HCT116 (cell line): ENCODE data around the gene SMAD9. TPM values are rescaled to one million over a fixed set of nuclear protein-coding genes. Genes with fewer than 3 reads are reported as not detected.

Experiments used
- ATAC-seq: fragments of 200-7000 bp; cut with Tn5 transposase; 2 replicates; pipeline ENCODE4 v1.9.1; 2020; ENCODE audit warnings: mild to moderate bottlenecking, moderate library complexity
- BruUV-seq: library from RNA; stranded (reverse); fragments of 400-500 nt; replicated peaks from 2 replicates; lab custom pipeline; 2021; lab: Mats Ljungman, UMichigan
- CTCF ChIA-PET: fragments of 300-600 bp; sonication (Branson Sonifier 250); formaldehyde crosslinking; loops from one replicate; lab custom pipeline; 2021; ENCODE audit warnings: antibody characterized with exemption; lab: Charles Lee
- POLR2A ChIA-PET: fragments of 300-600, 350-600 bp; sonication (Branson Sonifier 250); formaldehyde crosslinking; loops from one replicate; lab custom pipeline; 2021; ENCODE audit warnings: antibody characterized with exemption; lab: Charles Lee
- RAD21 ChIA-PET, 2 experiments: fragments of 300-600 bp; sonication (Branson Sonifier 250); formaldehyde crosslinking; loops; one replicate each; lab custom pipeline; 2023; ENCODE audit warnings: low total read pairs in 2 of 2; ENCODE audit not compliant: uncharacterized antibody in 2 of 2, unreplicated experiment in 2 of 2, low non-redundant PET in 1 of 2; lab: Charles Lee
- DNase-seq: peaks from one replicate; pipeline ENCODE4 v3.0.0-alpha.2; 2010; ENCODE audit warnings: low read depth, low spot score
- H2AFZ ChIP-seq: fragments of 200-600 bp; shearing (Covaris generic), sonication (generic); 2 replicates; pipeline ENCODE4 v1.6.1; 2017; ENCODE audit warnings: low read depth, mixed run types, mixed read lengths, antibody characterized with exemption, low read length; ENCODE audit not compliant: poor library complexity, severe bottlenecking
- H3K27ac ChIP-seq: 2 replicates; pipeline ENCODE4 v1.5.1; 2012; ENCODE audit warnings: low read depth, low read length
- H3K27me3 ChIP-seq: fragments of 200-600 bp; sonication (generic); 2 replicates; pipeline ENCODE4 v1.6.1; 2016; ENCODE audit warnings: mixed run types, low read length, mixed read lengths; ENCODE audit not compliant: insufficient read depth
- H3K36me3 ChIP-seq, 2 experiments: fragments of 200-500 bp in 1 of 2; fragments of 200-600 bp in 1 of 2; sonication (Bioruptor generic) in 1 of 2; sonication (generic) in 1 of 2; 2 replicates each; pipeline versions ENCODE4 v1.5.1 to v1.6.1; 2014 to 2016; ENCODE audit warnings: low read length in 2 of 2, inconsistent platforms in 1 of 2, mixed read lengths in 1 of 2, mixed run types in 1 of 2; ENCODE audit not compliant: insufficient read depth in 2 of 2, control insufficient read depth in 1 of 2
- H3K4me1 ChIP-seq, 2 experiments: fragments of 200-600 bp in 1 of 2; sonication (generic) in 1 of 2; 2 replicates each; pipeline versions ENCODE4 v1.5.1 to v1.6.1; 2012 to 2017; ENCODE audit warnings: low read length in 2 of 2, inconsistent platforms in 1 of 2, mild to moderate bottlenecking in 1 of 2, mixed read lengths in 1 of 2, mixed run types in 1 of 2, moderate library complexity in 1 of 2; ENCODE audit not compliant: insufficient read depth in 2 of 2, control insufficient read depth in 1 of 2
- H3K4me2 ChIP-seq: fragments of 200-600 bp; sonication (generic); 2 replicates; pipeline ENCODE4 v1.6.1; 2017; ENCODE audit warnings: mixed run types, low read length, mixed read lengths
- H3K4me3 ChIP-seq, 2 experiments: fragments of 200-600 bp in 1 of 2; sonication (generic) in 1 of 2; replicated peaks in 1 of 2; 2 replicates each; pipeline ENCODE4 v1.5.1; 2011 to 2016; ENCODE audit warnings: low read length in 2 of 2, control low read depth in 1 of 2, low read depth in 1 of 2, mild to moderate bottlenecking in 1 of 2, mixed read lengths in 1 of 2, mixed run types in 1 of 2
- H3K79me2 ChIP-seq: fragments of 200-600 bp; sonication (generic); 2 replicates; pipeline ENCODE4 v1.6.1; 2017; ENCODE audit warnings: mild to moderate bottlenecking, mixed run types, low read length, moderate library complexity, mixed read lengths; ENCODE audit not compliant: insufficient read depth
- H3K9ac ChIP-seq: fragments of 200-600 bp; sonication (generic); 2 replicates; pipeline ENCODE4 v1.6.1; 2016; ENCODE audit warnings: low read length, mixed read lengths
- H3K9me2 ChIP-seq: fragments of 200-600 bp; sonication (generic), shearing (Covaris generic); 2 replicates; pipeline ENCODE4 v1.6.1; 2017; ENCODE audit warnings: mixed run types, mild to moderate bottlenecking, moderate library complexity; ENCODE audit not compliant: insufficient read depth
- H3K9me3 ChIP-seq, 2 experiments: fragments of 200-500 bp in 1 of 2; fragments of 200-600 bp in 1 of 2; sonication (Bioruptor generic) in 1 of 2; sonication (generic) in 1 of 2; 2 replicates each; pipeline ENCODE4 v1.6.1; 2014 to 2017; ENCODE audit warnings: low read length in 2 of 2, mixed read lengths in 2 of 2, inconsistent platforms in 1 of 2, low read depth in 1 of 2, mild to moderate bottlenecking in 1 of 2, mixed run types in 1 of 2, moderate library complexity in 1 of 2; ENCODE audit not compliant: control insufficient read depth in 1 of 2, insufficient read depth in 1 of 2
- H4K20me1 ChIP-seq: fragments of 200-600 bp; sonication (generic), shearing (Covaris generic); 2 replicates; pipeline ENCODE4 v1.6.1; 2017; ENCODE audit warnings: mixed run types, mild to moderate bottlenecking, moderate library complexity; ENCODE audit not compliant: insufficient read depth
- CBX3 ChIP-seq: IDR thresholded peaks from 2 replicates; pipeline ENCODE4 v1.6.1; 2012; ENCODE audit warnings: low read depth
- CEBPB ChIP-seq: IDR thresholded peaks from 2 replicates; pipeline ENCODE4 v1.6.1; 2012; ENCODE audit warnings: low read depth
- EGR1 ChIP-seq: IDR thresholded peaks from 2 replicates; pipeline ENCODE4 v1.6.1; 2012; ENCODE audit warnings: low read depth
- ELF1 ChIP-seq: IDR thresholded peaks from 2 replicates; pipeline ENCODE4 v1.6.1; 2012; ENCODE audit warnings: low read depth, borderline replicate concordance
- EZH2 ChIP-seq: fragments of 200-600 bp; sonication (generic); IDR thresholded peaks from 2 replicates; pipeline ENCODE4 v1.6.1; 2017; ENCODE audit warnings: antibody characterized with exemption, mixed run types
- EZH2phosphoT487 ChIP-seq: fragments of 200-600 bp; IDR thresholded peaks from 2 replicates; pipeline ENCODE4 v1.6.1; 2018; ENCODE audit warnings: antibody characterized with exemption, borderline replicate concordance
- RAD21 ChIP-seq: IDR thresholded peaks from 2 replicates; pipeline ENCODE4 v1.6.1; 2012; ENCODE audit warnings: low read depth, mild to moderate bottlenecking
- SP1 ChIP-seq: IDR thresholded peaks from 2 replicates; pipeline ENCODE4 v1.6.1; 2012; ENCODE audit warnings: low read depth
- TCF7L2 ChIP-seq: IDR thresholded peaks from 2 replicates; pipeline ENCODE4 v1.7.0; 2011; ENCODE audit warnings: borderline replicate concordance, inconsistent platforms; ENCODE audit not compliant: insufficient read depth, insufficient read length; ENCODE audit errors: extremely low read depth
- YY1 ChIP-seq: IDR thresholded peaks from 2 replicates; pipeline ENCODE4 v1.6.1; 2011; ENCODE audit warnings: low read length, low read depth, moderate library complexity, mild to moderate bottlenecking; ENCODE audit not compliant: insufficient replicate concordance; ENCODE audit errors: extremely low read depth
- ZFX ChIP-seq: fragments of 450-650 bp; IDR thresholded peaks from 2 replicates; pipeline ENCODE4 v1.6.1; 2017
- ZNF274 ChIP-seq: fragments of 200-500 bp; sonication (Bioruptor generic); IDR thresholded peaks from 2 replicates; pipeline ENCODE4 v1.6.1; 2014; ENCODE audit warnings: mild to moderate bottlenecking, low read depth, low read length, inconsistent platforms
- intact Hi-C: fragments of 100-400 bp; cut with micrococcal nuclease; formaldehyde crosslinking; loops from 2 replicates; pipeline ENCODE4 v1.10.0; 2022
- total RNA-seq: library from RNA; stranded (reverse); gene quantifications from one replicate; pipeline ENCODE4 v1.2.1, GENCODE V29; 2021; ENCODE audit not compliant: unreplicated experiment
- TF ChIP-seq, protein P1 (sequence below): IDR thresholded peaks from 2 replicates; pipeline ENCODE4 v1.6.1; 2012
- TF ChIP-seq, protein P2 (sequence below): IDR thresholded peaks from 2 replicates; pipeline ENCODE4 v1.6.1; 2011; ENCODE audit warnings: mild to moderate bottlenecking, low read length, moderate library complexity; ENCODE audit not compliant: insufficient replicate concordance; ENCODE audit errors: extremely low read depth
- TF ChIP-seq, protein P3 (sequence below): IDR thresholded peaks from 2 replicates; pipeline ENCODE4 v1.6.1; 2012; ENCODE audit warnings: low read depth
- TF ChIP-seq, protein P4 (sequence below), 3 experiments: fragments of 200-600 bp in 1 of 3; sonication (generic) in 1 of 3; IDR thresholded peaks in 2 of 3; conservative IDR thresholded peaks in 1 of 3; 2 replicates each; pipeline ENCODE4 v1.5.1; 2012 to 2017; ENCODE audit warnings: low read depth in 2 of 3, low read length in 2 of 3, antibody characterized with exemption in 1 of 3, borderline replicate concordance in 1 of 3, control low read depth in 1 of 3, mild to moderate bottlenecking in 1 of 3, mixed read lengths in 1 of 3, mixed run types in 1 of 3, moderate library complexity in 1 of 3; ENCODE audit not compliant: insufficient read depth in 1 of 3

The SMAD9 gene
- total RNA-seq, 1 experiment from 2014 or later = 4.3 TPM

DNA sequence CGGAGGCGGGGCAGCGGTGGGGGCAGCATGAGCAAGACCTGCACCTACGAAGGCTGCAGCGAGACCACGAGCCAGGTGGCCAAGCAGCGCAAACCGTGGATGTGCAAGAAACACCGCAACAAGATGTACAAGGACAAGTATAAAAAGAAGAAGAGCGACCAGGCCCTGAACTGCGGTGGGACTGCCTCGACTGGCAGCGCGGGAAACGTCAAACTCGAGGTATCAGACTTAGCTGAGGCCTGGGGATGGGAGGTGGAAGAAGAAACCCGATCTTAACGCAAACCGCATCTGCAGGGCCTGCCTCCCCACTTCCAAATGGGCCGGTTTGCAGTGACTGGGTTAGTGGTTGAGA is 100.3 kb downstream of the SMAD9 start (continued):
- TF ChIP-seq, protein P1, sequence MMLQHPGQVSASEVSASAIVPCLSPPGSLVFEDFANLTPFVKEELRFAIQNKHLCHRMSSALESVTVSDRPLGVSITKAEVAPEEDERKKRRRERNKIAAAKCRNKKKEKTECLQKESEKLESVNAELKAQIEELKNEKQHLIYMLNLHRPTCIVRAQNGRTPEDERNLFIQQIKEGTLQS = no peak
- TF ChIP-seq CBX3 (no peak), SP1 (no peak)

DNA sequence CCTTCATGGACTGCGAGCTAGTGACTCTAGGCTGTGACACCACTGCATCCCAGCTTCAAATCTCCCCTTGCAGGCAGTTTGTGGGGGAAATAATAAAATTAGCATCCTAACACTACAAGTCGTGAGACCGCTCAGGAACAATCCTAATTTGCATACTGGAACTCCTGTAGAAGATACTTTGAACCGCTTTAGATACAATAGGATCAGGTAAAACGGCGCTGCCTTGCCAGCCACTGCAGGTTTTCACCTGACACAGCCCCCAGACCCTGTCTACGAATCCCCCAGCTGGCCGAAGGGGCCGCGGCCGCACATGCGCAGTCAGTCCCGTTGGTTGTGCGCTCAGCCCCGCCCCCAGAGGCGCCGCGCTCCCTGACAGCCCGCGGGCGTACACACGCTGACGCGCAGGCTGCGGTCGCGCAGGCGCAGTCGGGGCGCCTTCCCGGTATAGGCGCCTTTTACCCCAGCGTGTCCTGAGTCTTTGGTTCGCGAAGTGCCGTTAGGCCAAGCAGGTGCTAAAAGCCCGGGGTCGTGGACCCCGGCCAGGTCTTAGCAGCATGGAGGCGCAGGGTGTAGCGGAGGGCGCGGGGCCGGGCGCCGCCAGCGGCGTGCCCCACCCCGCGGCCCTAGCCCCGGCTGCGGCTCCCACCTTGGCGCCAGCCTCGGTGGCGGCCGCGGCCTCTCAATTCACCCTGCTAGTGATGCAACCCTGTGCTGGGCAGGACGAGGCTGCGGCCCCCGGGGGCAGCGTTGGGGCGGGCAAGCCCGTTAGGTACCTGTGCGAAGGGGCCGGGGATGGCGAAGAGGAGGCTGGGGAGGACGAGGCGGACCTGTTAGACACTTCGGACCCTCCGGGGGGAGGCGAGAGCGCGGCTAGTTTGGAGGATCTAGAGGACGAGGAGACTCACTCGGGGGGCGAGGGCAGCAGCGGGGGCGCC is 101.0 kb downstream of the SMAD9 start, which contains the start of gene RFXAP:
Gene RFXAP, plus strand, starts transcription at position 419 of the 935 bp plus-strand sequence. Its CDS starts 136 bp downstream, at position 555.
- Histone ChIP-seq H3K36me3 (no peaks in the 10 kb centered on the region), H3K27me3 (no peaks in the 10 kb centered on the region), H2AFZ (peak within 1 kb of the TSS; percentile 97), H4K20me1 (no peaks in the 10 kb centered on the region), H3K4me2 (peak within 1 kb of the TSS; percentile 96), H3K9me3 (no peaks in the 10 kb centered on the region), H3K9ac (peak within 1 kb of the TSS; percentile 72), H3K79me2 (peaks cover 46% of the 10 kb centered on the region), H3K4me3 (peak within 1 kb of the TSS; percentile 72 to 81), H3K27ac (peak within 1 kb of the TSS; percentile 59; the same call in 1 of the 2 replicates), H3K4me1 (peaks cover 3 to 21% of the 10 kb centered on the region in 2 experiments; a peak in 3 of 4 replicates), H3K9me2 (no peaks in the 10 kb centered on the region)
- RAD21 ChIA-PET = no interaction called here
- intact Hi-C loops = no loop called here
- no TSS peak for BruUV-seq
- peak; percentile 97 for ATAC-seq
- DNase-seq = peak; percentile 60
- CTCF ChIA-PET = no interaction called here
- POLR2A ChIA-PET = no interaction called here
- TF ChIP-seq CEBPB (no peak), YY1 (no peak), RAD21 (no peak), ZNF274 (no peak), TCF7L2 (no peak), ELF1 (no peak), EZH2 (no peak), EGR1 (no peak), EZH2phosphoT487 (no peak), ZFX (peak; percentile 90), CBX3 (no peak)
- TF ChIP-seq, protein P2, sequence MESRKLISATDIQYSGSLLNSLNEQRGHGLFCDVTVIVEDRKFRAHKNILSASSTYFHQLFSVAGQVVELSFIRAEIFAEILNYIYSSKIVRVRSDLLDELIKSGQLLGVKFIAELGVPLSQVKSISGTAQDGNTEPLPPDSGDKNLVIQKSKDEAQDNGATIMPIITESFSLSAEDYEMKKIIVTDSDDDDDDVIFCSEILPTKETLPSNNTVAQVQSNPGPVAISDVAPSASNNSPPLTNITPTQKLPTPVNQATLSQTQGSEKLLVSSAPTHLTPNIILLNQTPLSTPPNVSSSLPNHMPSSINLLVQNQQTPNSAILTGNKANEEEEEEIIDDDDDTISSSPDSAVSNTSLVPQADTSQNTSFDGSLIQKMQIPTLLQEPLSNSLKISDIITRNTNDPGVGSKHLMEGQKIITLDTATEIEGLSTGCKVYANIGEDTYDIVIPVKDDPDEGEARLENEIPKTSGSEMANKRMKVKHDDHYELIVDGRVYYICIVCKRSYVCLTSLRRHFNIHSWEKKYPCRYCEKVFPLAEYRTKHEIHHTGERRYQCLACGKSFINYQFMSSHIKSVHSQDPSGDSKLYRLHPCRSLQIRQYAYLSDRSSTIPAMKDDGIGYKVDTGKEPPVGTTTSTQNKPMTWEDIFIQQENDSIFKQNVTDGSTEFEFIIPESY = no peak
- TF ChIP-seq, protein P3, sequence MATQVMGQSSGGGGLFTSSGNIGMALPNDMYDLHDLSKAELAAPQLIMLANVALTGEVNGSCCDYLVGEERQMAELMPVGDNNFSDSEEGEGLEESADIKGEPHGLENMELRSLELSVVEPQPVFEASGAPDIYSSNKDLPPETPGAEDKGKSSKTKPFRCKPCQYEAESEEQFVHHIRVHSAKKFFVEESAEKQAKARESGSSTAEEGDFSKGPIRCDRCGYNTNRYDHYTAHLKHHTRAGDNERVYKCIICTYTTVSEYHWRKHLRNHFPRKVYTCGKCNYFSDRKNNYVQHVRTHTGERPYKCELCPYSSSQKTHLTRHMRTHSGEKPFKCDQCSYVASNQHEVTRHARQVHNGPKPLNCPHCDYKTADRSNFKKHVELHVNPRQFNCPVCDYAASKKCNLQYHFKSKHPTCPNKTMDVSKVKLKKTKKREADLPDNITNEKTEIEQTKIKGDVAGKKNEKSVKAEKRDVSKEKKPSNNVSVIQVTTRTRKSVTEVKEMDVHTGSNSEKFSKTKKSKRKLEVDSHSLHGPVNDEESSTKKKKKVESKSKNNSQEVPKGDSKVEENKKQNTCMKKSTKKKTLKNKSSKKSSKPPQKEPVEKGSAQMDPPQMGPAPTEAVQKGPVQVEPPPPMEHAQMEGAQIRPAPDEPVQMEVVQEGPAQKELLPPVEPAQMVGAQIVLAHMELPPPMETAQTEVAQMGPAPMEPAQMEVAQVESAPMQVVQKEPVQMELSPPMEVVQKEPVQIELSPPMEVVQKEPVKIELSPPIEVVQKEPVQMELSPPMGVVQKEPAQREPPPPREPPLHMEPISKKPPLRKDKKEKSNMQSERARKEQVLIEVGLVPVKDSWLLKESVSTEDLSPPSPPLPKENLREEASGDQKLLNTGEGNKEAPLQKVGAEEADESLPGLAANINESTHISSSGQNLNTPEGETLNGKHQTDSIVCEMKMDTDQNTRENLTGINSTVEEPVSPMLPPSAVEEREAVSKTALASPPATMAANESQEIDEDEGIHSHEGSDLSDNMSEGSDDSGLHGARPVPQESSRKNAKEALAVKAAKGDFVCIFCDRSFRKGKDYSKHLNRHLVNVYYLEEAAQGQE = no peak
- TF ChIP-seq, protein P4, sequence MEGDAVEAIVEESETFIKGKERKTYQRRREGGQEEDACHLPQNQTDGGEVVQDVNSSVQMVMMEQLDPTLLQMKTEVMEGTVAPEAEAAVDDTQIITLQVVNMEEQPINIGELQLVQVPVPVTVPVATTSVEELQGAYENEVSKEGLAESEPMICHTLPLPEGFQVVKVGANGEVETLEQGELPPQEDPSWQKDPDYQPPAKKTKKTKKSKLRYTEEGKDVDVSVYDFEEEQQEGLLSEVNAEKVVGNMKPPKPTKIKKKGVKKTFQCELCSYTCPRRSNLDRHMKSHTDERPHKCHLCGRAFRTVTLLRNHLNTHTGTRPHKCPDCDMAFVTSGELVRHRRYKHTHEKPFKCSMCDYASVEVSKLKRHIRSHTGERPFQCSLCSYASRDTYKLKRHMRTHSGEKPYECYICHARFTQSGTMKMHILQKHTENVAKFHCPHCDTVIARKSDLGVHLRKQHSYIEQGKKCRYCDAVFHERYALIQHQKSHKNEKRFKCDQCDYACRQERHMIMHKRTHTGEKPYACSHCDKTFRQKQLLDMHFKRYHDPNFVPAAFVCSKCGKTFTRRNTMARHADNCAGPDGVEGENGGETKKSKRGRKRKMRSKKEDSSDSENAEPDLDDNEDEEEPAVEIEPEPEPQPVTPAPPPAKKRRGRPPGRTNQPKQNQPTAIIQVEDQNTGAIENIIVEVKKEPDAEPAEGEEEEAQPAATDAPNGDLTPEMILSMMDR (IDR thresholded peaks at IDR 0.05 in 2 of 3, conservative IDR thresholded peaks at IDR 0.05 in 1 of 3; ENCODE audit: borderline replicate concordance in 1 of 3, insufficient read depth in 1 of 3, low read depth in 2 of 3, low read length in 2 of 3) = no peak
